Measurements from ENCODE around the gene NQO2. TPM values are rescaled to one million over a fixed set of nuclear protein-coding genes. Genes with fewer than 3 reads are reported as not detected.

The NQO2 gene
- polyA plus RNA-seq, 1 of the 3 experiments (the other 2 are of a cell fraction), result 19.2 TPM

GRCh38 chr6:2989332-2990247, 10.1 kb upstream of the NQO2 start (continued):
- TF ChIP-seq, protein P1, sequence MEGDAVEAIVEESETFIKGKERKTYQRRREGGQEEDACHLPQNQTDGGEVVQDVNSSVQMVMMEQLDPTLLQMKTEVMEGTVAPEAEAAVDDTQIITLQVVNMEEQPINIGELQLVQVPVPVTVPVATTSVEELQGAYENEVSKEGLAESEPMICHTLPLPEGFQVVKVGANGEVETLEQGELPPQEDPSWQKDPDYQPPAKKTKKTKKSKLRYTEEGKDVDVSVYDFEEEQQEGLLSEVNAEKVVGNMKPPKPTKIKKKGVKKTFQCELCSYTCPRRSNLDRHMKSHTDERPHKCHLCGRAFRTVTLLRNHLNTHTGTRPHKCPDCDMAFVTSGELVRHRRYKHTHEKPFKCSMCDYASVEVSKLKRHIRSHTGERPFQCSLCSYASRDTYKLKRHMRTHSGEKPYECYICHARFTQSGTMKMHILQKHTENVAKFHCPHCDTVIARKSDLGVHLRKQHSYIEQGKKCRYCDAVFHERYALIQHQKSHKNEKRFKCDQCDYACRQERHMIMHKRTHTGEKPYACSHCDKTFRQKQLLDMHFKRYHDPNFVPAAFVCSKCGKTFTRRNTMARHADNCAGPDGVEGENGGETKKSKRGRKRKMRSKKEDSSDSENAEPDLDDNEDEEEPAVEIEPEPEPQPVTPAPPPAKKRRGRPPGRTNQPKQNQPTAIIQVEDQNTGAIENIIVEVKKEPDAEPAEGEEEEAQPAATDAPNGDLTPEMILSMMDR (IDR thresholded peaks at IDR 0.05), result no peak; the same call in 1 of the 2 replicates
- TF ChIP-seq TEAD4 (IDR thresholded peaks at IDR 0.05; ENCODE audit: borderline replicate concordance, insufficient read depth) (no peak), RXRA (IDR thresholded peaks at IDR 0.05; ENCODE audit: borderline replicate concordance, low read depth) (no peak), GABPA (IDR thresholded peaks at IDR 0.05; ENCODE audit: low read depth) (no peak), NRF1 (IDR thresholded peaks at IDR 0.05; ENCODE audit: low read depth, low read length) (no peak), NFIC (IDR thresholded peaks at IDR 0.05; ENCODE audit: borderline replicate concordance) (no peak), RCOR1 (IDR thresholded peaks at IDR 0.05; ENCODE audit: low read length) (no peak; the same call in 1 of the 2 replicates), YY1 (IDR thresholded peaks at IDR 0.05; ENCODE audit: low read depth) (peak; percentile 95), ZBTB33 (IDR thresholded peaks at IDR 0.05; ENCODE audit: borderline replicate concordance, low read depth) (no peak), JUND (IDR thresholded peaks at IDR 0.05) (peak; percentile 47; the same call in 1 of the 2 replicates), EZH2phosphoT487 (IDR thresholded peaks at IDR 0.05; ENCODE audit: borderline replicate concordance, low read depth) (no peak), SMC3 (IDR thresholded peaks at IDR 0.05; ENCODE audit: low read depth, low read length) (no peak), PBX3 (IDR thresholded peaks at IDR 0.05) (peak; percentile 58; the same call in 1 of the 2 replicates), CHD2 (IDR thresholded peaks at IDR 0.05; ENCODE audit: low read length, partially characterized antibody) (peak; percentile 11), ELF1 (IDR thresholded peaks at IDR 0.05) (no peak)
- TF ChIP-seq, protein P2, sequence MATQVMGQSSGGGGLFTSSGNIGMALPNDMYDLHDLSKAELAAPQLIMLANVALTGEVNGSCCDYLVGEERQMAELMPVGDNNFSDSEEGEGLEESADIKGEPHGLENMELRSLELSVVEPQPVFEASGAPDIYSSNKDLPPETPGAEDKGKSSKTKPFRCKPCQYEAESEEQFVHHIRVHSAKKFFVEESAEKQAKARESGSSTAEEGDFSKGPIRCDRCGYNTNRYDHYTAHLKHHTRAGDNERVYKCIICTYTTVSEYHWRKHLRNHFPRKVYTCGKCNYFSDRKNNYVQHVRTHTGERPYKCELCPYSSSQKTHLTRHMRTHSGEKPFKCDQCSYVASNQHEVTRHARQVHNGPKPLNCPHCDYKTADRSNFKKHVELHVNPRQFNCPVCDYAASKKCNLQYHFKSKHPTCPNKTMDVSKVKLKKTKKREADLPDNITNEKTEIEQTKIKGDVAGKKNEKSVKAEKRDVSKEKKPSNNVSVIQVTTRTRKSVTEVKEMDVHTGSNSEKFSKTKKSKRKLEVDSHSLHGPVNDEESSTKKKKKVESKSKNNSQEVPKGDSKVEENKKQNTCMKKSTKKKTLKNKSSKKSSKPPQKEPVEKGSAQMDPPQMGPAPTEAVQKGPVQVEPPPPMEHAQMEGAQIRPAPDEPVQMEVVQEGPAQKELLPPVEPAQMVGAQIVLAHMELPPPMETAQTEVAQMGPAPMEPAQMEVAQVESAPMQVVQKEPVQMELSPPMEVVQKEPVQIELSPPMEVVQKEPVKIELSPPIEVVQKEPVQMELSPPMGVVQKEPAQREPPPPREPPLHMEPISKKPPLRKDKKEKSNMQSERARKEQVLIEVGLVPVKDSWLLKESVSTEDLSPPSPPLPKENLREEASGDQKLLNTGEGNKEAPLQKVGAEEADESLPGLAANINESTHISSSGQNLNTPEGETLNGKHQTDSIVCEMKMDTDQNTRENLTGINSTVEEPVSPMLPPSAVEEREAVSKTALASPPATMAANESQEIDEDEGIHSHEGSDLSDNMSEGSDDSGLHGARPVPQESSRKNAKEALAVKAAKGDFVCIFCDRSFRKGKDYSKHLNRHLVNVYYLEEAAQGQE (IDR thresholded peaks at IDR 0.05; ENCODE audit: low read depth, low read length), result peak; percentile 73; the same call in 1 of the 2 replicates
- TF ChIP-seq, protein P3, sequence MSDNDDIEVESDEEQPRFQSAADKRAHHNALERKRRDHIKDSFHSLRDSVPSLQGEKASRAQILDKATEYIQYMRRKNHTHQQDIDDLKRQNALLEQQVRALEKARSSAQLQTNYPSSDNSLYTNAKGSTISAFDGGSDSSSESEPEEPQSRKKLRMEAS (IDR thresholded peaks at IDR 0.05; ENCODE audit: low read depth), result peak; percentile 47
